HepG2 (cell line): Measurements from ENCODE around the gene ELK1. TPM values are rescaled to one million over a fixed set of nuclear protein-coding genes. Genes with fewer than 3 reads are reported as not detected.
A peak's percentile ranks its signal among the peaks of the same experiment; 100 is the strongest.

Experiments
- BRD4 ChIP-seq: sonication (generic); formaldehyde crosslinking; IDR thresholded peaks from 2 replicates; pipeline ENCODE4 v1.4.0; 2020; ENCODE audit warnings: missing genetic modification reagents
- FOXC1 ChIP-seq: sonication (generic); formaldehyde crosslinking; IDR thresholded peaks from 2 replicates; pipeline ENCODE4 v1.8.0; 2022; ENCODE audit warnings: mild to moderate bottlenecking, missing genetic modification reagents, borderline replicate concordance
- HIVEP1 ChIP-seq: sonication (generic); formaldehyde crosslinking; IDR thresholded peaks from 2 replicates; pipeline ENCODE4 v1.4.0; 2020; ENCODE audit warnings: mild to moderate bottlenecking, missing genetic modification reagents
- HNRNPH1 ChIP-seq: fragments of 200-400 bp; formaldehyde crosslinking; optimal IDR thresholded peaks from 2 replicates; pipeline ENCODE3; 2017; ENCODE audit warnings: mild to moderate bottlenecking, low read depth, low read length
- KMT2B ChIP-seq: IDR thresholded peaks from 2 replicates; pipeline ENCODE4 v1.6.1; 2016; ENCODE audit warnings: missing genetic modification reagents, missing compliant biosample characterization
- SAP130 ChIP-seq: IDR thresholded peaks from 2 replicates; pipeline ENCODE4 v1.6.1; 2016; ENCODE audit warnings: low read depth
- SP5 ChIP-seq: IDR thresholded peaks from 2 replicates; pipeline ENCODE4 v1.6.1; 2016; ENCODE audit warnings: low read depth, borderline replicate concordance
- YEATS4 ChIP-seq: sonication (generic); formaldehyde crosslinking; IDR thresholded peaks from 2 replicates; pipeline ENCODE4 v1.4.0; 2020; ENCODE audit warnings: missing genetic modification reagents, borderline replicate concordance
- ZBTB38 ChIP-seq: sonication (generic); formaldehyde crosslinking; IDR thresholded peaks from 2 replicates; pipeline ENCODE4 v1.5.1; 2020; ENCODE audit warnings: mild to moderate bottlenecking, missing genetic modification reagents
- ZNF501 ChIP-seq: sonication (generic); formaldehyde crosslinking; IDR thresholded peaks from 2 replicates; pipeline ENCODE4 v1.5.1; 2020; ENCODE audit warnings: mild to moderate bottlenecking, moderate library complexity, missing genetic modification reagents
- polyA plus RNA-seq, 8 experiments: library from polyadenylated mRNA; depleted of rRNA in 3 of 8; stranded (reverse) in 7 of 8; unstranded in 1 of 8; fragments of >200 nt; fragmentation: Illumina TruSeq in 4 of 8; extraction: Trizol in 4 of 8; gene quantifications; 2 replicates each; pipeline versions ENCODE4 v1.2.1 to v1.2.3, GENCODE V29; 2011 to 2016; ENCODE audit warnings: low read depth in 4 of 8, missing spikeins in 1 of 8, mixed read lengths in 1 of 8; ENCODE audit not compliant: insufficient read depth in 1 of 8
- total RNA-seq, 5 experiments: library from RNA; depleted of rRNA; stranded (reverse); fragments of >200 nt; fragmentation: Illumina TruSeq; extraction: Trizol; gene quantifications; 2 replicates each; pipeline ENCODE4 v1.2.3, GENCODE V29; 2016; ENCODE audit warnings: low read depth in 1 of 5
- TF ChIP-seq, protein P1 (sequence below): sonication (generic); formaldehyde crosslinking; IDR thresholded peaks from 2 replicates; pipeline ENCODE4 v1.4.0; 2020; ENCODE audit warnings: missing genetic modification reagents, borderline replicate concordance
- TF ChIP-seq, protein P2 (sequence below): IDR thresholded peaks from 2 replicates; pipeline ENCODE4 v1.6.1; 2016; ENCODE audit warnings: missing compliant biosample characterization, missing genetic modification reagents, borderline replicate concordance
- TF ChIP-seq, protein P3 (sequence below): IDR thresholded peaks from 2 replicates; pipeline ENCODE4 v1.6.1; 2016; ENCODE audit warnings: low read depth, borderline replicate concordance
- TF ChIP-seq, protein P4 (sequence below), 2 experiments: sonication (generic) in 1 of 2; formaldehyde crosslinking in 1 of 2; IDR thresholded peaks; 2 replicates each; pipeline versions ENCODE4 v1.4.0 to v1.6.1; 2018 to 2020; ENCODE audit warnings: missing genetic modification reagents in 2 of 2, borderline replicate concordance in 1 of 2, low read depth in 1 of 2, mild to moderate bottlenecking in 1 of 2, missing biosample characterization in 1 of 2
- TF ChIP-seq, protein P5 (sequence below): sonication (generic); formaldehyde crosslinking; IDR thresholded peaks from 2 replicates; pipeline ENCODE4 v1.5.0; 2020; ENCODE audit warnings: mild to moderate bottlenecking, missing genetic modification reagents
- TF ChIP-seq, protein P6 (sequence below): IDR thresholded peaks from 2 replicates; pipeline ENCODE4 v1.6.1; 2016; ENCODE audit warnings: low read depth, control low read depth

The ELK1 gene
- total and polyA plus RNA-seq, 2 of the 13 experiments (the other 11 are each of a cell fraction or from before 2014, with no cell fraction given): 4.3 to 7.2 TPM

DNA sequence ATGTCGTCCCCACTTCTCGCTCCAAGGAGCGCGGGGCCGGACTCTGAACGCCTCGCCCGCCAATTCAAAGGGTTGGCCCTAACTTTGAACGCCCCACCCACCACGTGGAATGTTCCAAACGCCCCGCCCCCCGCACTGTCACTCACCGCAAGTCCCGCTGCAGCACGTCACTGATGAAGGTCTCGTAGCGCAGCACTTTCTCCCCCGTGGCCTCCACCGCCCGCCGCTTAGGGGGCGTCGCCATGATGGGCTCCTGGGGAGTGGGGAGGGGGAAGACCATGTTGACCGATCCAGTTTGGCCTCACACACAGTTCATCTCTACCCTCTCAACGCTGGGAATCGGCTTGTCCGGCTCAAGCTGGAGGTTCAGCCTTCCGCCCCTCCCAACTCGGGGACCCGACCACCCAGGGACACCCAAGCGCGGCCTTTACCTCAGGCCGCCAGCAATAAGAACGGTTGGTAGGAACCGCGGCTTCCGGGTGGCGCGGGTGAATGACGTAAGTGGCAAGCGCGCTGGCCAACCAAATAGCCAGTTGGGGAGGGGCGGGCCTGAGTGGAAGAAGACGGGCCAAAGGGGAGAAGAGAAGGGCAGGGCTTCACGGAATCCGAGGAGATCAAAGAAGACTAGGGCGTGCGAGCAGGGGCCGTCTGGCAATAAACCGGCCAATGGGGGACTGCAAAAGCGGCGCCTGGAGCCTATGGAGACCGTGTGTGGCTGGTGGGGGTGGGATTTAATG lies 8.5 kb upstream of the ELK1 start, which contains the start of gene UXT (continued):
- TF ChIP-seq SAP130 (CRISPR knock-in tag) (peak; percentile 78), HIVEP1 (CRISPR knock-in tag) (peak; percentile 31; the same call in 1 of the 2 replicates), FOXC1 (CRISPR knock-in tag) (no peak), BRD4 (CRISPR knock-in tag) (0 out of 2 replicates have a peak, but pooled peaks have one; percentile 38), ZNF501 (CRISPR knock-in tag) (peak; percentile 78), KMT2B (CRISPR knock-in tag) (peak; percentile 75), YEATS4 (CRISPR knock-in tag) (peak; percentile 86), HNRNPH1 (no peak), ZBTB38 (no peak), SP5 (CRISPR knock-in tag) (0 out of 2 replicates have a peak, but pooled peaks have one; percentile 26)
- TF ChIP-seq, protein P1, sequence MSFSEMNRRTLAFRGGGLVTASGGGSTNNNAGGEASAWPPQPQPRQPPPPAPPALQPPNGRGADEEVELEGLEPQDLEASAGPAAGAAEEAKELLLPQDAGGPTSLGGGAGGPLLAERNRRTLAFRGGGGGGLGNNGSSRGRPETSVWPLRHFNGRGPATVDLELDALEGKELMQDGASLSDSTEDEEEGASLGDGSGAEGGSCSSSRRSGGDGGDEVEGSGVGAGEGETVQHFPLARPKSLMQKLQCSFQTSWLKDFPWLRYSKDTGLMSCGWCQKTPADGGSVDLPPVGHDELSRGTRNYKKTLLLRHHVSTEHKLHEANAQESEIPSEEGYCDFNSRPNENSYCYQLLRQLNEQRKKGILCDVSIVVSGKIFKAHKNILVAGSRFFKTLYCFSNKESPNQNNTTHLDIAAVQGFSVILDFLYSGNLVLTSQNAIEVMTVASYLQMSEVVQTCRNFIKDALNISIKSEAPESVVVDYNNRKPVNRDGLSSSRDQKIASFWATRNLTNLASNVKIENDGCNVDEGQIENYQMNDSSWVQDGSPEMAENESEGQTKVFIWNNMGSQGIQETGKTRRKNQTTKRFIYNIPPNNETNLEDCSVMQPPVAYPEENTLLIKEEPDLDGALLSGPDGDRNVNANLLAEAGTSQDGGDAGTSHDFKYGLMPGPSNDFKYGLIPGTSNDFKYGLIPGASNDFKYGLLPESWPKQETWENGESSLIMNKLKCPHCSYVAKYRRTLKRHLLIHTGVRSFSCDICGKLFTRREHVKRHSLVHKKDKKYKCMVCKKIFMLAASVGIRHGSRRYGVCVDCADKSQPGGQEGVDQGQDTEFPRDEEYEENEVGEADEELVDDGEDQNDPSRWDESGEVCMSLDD (CRISPR knock-in tag): no peak
- TF ChIP-seq, protein P2, sequence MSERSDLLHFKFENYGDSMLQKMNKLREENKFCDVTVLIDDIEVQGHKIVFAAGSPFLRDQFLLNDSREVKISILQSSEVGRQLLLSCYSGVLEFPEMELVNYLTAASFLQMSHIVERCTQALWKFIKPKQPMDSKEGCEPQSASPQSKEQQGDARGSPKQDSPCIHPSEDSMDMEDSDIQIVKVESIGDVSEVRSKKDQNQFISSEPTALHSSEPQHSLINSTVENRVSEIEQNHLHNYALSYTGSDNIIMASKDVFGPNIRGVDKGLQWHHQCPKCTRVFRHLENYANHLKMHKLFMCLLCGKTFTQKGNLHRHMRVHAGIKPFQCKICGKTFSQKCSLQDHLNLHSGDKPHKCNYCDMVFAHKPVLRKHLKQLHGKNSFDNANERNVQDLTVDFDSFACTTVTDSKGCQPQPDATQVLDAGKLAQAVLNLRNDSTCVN (CRISPR knock-in tag): no peak
- TF ChIP-seq, protein P3, sequence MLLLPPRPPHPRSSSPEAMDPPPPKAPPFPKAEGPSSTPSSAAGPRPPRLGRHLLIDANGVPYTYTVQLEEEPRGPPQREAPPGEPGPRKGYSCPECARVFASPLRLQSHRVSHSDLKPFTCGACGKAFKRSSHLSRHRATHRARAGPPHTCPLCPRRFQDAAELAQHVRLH (CRISPR knock-in tag): no peak
- TF ChIP-seq, protein P4, sequence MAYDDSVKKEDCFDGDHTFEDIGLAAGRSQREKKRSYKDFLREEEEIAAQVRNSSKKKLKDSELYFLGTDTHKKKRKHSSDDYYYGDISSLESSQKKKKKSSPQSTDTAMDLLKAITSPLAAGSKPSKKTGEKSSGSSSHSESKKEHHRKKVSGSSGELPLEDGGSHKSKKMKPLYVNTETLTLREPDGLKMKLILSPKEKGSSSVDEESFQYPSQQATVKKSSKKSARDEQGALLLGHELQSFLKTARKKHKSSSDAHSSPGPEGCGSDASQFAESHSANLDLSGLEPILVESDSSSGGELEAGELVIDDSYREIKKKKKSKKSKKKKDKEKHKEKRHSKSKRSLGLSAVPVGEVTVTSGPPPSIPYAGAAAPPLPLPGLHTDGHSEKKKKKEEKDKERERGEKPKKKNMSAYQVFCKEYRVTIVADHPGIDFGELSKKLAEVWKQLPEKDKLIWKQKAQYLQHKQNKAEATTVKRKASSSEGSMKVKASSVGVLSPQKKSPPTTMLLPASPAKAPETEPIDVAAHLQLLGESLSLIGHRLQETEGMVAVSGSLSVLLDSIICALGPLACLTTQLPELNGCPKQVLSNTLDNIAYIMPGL (CRISPR knock-in tag; IDR thresholded peaks at IDR 0.05; ENCODE audit: borderline replicate concordance in 1 of 2, low read depth in 1 of 2): 0 out of 4 replicates have a peak, but pooled peaks of 1 of the 2 experiments have one; percentile 36
- TF ChIP-seq, protein P5, sequence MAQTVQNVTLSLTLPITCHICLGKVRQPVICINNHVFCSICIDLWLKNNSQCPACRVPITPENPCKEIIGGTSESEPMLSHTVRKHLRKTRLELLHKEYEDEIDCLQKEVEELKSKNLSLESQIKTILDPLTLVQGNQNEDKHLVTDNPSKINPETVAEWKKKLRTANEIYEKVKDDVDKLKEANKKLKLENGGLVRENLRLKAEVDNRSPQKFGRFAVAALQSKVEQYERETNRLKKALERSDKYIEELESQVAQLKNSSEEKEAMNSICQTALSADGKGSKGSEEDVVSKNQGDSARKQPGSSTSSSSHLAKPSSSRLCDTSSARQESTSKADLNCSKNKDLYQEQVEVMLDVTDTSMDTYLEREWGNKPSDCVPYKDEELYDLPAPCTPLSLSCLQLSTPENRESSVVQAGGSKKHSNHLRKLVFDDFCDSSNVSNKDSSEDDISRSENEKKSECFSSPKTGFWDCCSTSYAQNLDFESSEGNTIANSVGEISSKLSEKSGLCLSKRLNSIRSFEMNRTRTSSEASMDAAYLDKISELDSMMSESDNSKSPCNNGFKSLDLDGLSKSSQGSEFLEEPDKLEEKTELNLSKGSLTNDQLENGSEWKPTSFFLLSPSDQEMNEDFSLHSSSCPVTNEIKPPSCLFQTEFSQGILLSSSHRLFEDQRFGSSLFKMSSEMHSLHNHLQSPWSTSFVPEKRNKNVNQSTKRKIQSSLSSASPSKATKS (CRISPR knock-in tag): no peak
- TF ChIP-seq, protein P6, sequence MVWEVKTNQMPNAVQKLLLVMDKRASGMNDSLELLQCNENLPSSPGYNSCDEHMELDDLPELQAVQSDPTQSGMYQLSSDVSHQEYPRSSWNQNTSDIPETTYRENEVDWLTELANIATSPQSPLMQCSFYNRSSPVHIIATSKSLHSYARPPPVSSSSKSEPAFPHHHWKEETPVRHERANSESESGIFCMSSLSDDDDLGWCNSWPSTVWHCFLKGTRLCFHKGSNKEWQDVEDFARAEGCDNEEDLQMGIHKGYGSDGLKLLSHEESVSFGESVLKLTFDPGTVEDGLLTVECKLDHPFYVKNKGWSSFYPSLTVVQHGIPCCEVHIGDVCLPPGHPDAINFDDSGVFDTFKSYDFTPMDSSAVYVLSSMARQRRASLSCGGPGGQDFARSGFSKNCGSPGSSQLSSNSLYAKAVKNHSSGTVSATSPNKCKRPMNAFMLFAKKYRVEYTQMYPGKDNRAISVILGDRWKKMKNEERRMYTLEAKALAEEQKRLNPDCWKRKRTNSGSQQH (CRISPR knock-in tag): no peak
